OCI-LY3 (cell line): ENCODE data around the gene ABCC9.
"Not testable (repeated sequence)": the region's sequence is repeated elsewhere in the genome, so short reads cannot be mapped to it uniquely, and the experiment has no call there.

Source experiments
- H2AFZ ChIP-seq: fragments of 200-600, 300-600 bp; shearing (Covaris generic); 2 replicates; pipeline ENCODE4 v1.6.0; 2014; ENCODE audit warnings: antibody characterized with exemption, low read depth, low read length
- H3K27ac ChIP-seq: fragments of 200-600, 300-600 bp; sonication (generic); 2 replicates; pipeline ENCODE4 v1.5.1; 2014; ENCODE audit warnings: mild to moderate bottlenecking, low read length, moderate library complexity, mixed read lengths
- H3K27me3 ChIP-seq: fragments of 200-600, 300-600 bp; sonication (generic); 2 replicates; pipeline ENCODE4 v1.6.1; 2014; ENCODE audit warnings: low read depth, low read length, mixed read lengths
- H3K36me3 ChIP-seq: fragments of 200-600, 300-600 bp; sonication (generic); replicated peaks from 2 replicates; pipeline ENCODE3; 2014; ENCODE audit warnings: low read depth, low read length, mixed read lengths
- H3K4me1 ChIP-seq: fragments of 300-600, 200-600 bp; sonication (generic); 2 replicates; pipeline ENCODE4 v1.6.1; 2014; ENCODE audit warnings: low read length, mixed read lengths
- H3K4me2 ChIP-seq: fragments of 200-600, 300-600 bp; sonication (generic); 2 replicates; pipeline ENCODE4 v1.6.1; 2014; ENCODE audit warnings: low read length, mixed read lengths
- H3K4me3 ChIP-seq: fragments of 300-600, 200-600 bp; sonication (generic); 2 replicates; pipeline ENCODE4 v1.5.1; 2014; ENCODE audit warnings: antibody characterized with exemption, mild to moderate bottlenecking, low read length, moderate library complexity
- H3K79me2 ChIP-seq: fragments of 300-600, 200-600 bp; shearing (Covaris generic); 2 replicates; pipeline ENCODE4 v1.6.1; 2014; ENCODE audit warnings: mild to moderate bottlenecking, low read length, mixed read lengths
- H3K9ac ChIP-seq: fragments of 300-600, 200-600 bp; shearing (Covaris generic); 2 replicates; pipeline ENCODE4 v1.6.0; 2014; ENCODE audit warnings: mild to moderate bottlenecking, low read length, moderate library complexity
- H3K9me3 ChIP-seq: fragments of 200-600, 300-600 bp; shearing (Covaris generic); 2 replicates; pipeline ENCODE4 v1.6.1; 2014; ENCODE audit warnings: low read length, mixed read lengths; ENCODE audit not compliant: insufficient read depth
- H4K20me1 ChIP-seq: fragments of 200-600, 300-600 bp; sonication (generic); 2 replicates; pipeline ENCODE4 v1.6.1; 2016; ENCODE audit warnings: low read length, mixed read lengths; ENCODE audit not compliant: insufficient read depth
- EZH2phosphoT487 ChIP-seq: fragments of 200-600 bp; shearing (Covaris generic); IDR thresholded peaks from 2 replicates; pipeline ENCODE4 v1.6.1; 2018; ENCODE audit warnings: antibody characterized with exemption, mixed run types, low read depth
- TF ChIP-seq, protein P1 (sequence below): fragments of 200-600, 300-600 bp; sonication (generic); IDR thresholded peaks from 2 replicates; pipeline ENCODE4 v1.5.1; 2014; ENCODE audit warnings: antibody characterized with exemption, low read length, low read depth

ABCC9 gene

GRCh38 chr12:21786041-21786531, 155.1 kb downstream of the ABCC9 start:
- TF ChIP-seq, protein P1, sequence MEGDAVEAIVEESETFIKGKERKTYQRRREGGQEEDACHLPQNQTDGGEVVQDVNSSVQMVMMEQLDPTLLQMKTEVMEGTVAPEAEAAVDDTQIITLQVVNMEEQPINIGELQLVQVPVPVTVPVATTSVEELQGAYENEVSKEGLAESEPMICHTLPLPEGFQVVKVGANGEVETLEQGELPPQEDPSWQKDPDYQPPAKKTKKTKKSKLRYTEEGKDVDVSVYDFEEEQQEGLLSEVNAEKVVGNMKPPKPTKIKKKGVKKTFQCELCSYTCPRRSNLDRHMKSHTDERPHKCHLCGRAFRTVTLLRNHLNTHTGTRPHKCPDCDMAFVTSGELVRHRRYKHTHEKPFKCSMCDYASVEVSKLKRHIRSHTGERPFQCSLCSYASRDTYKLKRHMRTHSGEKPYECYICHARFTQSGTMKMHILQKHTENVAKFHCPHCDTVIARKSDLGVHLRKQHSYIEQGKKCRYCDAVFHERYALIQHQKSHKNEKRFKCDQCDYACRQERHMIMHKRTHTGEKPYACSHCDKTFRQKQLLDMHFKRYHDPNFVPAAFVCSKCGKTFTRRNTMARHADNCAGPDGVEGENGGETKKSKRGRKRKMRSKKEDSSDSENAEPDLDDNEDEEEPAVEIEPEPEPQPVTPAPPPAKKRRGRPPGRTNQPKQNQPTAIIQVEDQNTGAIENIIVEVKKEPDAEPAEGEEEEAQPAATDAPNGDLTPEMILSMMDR: no peak
- Histone ChIP-seq H4K20me1 (no peaks in the 10 kb centered on the region), H3K4me3 (no peak overlapping the region), H3K4me1 (no peaks in the 10 kb centered on the region), H3K79me2 (no peaks in the 10 kb centered on the region), H3K9me3 (no peaks in the 10 kb centered on the region), H3K36me3 (no peaks in the 10 kb centered on the region), H2AFZ (no peak overlapping the region), H3K9ac (no peak overlapping the region), H3K4me2 (no peak overlapping the region), H3K27ac (no peak overlapping the region), H3K27me3 (no peaks in the 10 kb centered on the region)

DNA sequence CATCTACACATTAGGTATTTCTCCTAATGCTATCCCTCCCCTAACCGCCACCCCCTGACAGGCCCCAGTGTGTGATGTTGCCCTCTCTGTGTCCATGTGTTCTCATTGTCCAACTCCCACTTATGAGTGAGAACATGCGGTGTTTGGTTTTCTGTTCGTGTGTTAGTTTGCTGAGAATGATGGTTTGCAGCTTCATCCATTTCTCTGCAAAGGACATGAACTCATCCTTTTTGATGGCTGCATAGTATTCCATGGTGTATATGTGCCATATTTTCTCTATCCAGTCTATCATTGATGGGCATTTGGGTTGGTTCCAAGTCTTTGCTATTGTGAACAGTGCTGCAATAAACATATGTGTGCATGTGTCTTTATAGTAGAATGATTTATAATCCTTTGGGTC, 158.5 kb downstream of the ABCC9 start:
- not testable (repeated sequence) for H3K27ac ChIP-seq, H3K4me1 ChIP-seq, H4K20me1 ChIP-seq, H3K9ac ChIP-seq, H3K36me3 ChIP-seq, H3K9me3 ChIP-seq, H3K4me2 ChIP-seq, H3K79me2 ChIP-seq, H3K27me3 ChIP-seq, H2AFZ ChIP-seq, H3K4me3 ChIP-seq

- Histone ChIP-seq H3K27me3 (no peaks in the 10 kb centered on the region), H3K36me3 (no peaks in the 10 kb centered on the region), H2AFZ (no peak overlapping the region), H4K20me1 (no peaks in the 10 kb centered on the region), H3K4me3 (no peak overlapping the region), H3K9ac (no peak overlapping the region), H3K79me2 (no peaks in the 10 kb centered on the region), H3K4me2 (no peak overlapping the region), H3K9me3 (no peaks in the 10 kb centered on the region), H3K27ac (no peak overlapping the region), H3K4me1 (no peaks in the 10 kb centered on the region)
- no peak for TF ChIP-seq EZH2phosphoT487
- TF ChIP-seq, protein P1: no peak
Measured at GRCh38 chr12:21780786-21781185, 160.4 kb downstream of the ABCC9 start.

GRCh38 chr12:21776175-21776574, 165.1 kb downstream of the ABCC9 start:
- no peaks in the 10 kb centered on the region for H3K36me3 ChIP-seq
- no peaks in the 10 kb centered on the region for H3K4me1 ChIP-seq
- H3K79me2 ChIP-seq: no peaks in the 10 kb centered on the region
- no peak overlapping the region for H2AFZ ChIP-seq
- H3K4me3 ChIP-seq: no peak overlapping the region
- H4K20me1 ChIP-seq: no peaks in the 10 kb centered on the region
- no peaks in the 10 kb centered on the region for H3K9me3 ChIP-seq
- H3K9ac ChIP-seq: no peak overlapping the region
- H3K27me3 ChIP-seq: no peaks in the 10 kb centered on the region
- H3K27ac ChIP-seq: no peak overlapping the region
- no peak overlapping the region for H3K4me2 ChIP-seq
- no peak for TF ChIP-seq EZH2phosphoT487
- TF ChIP-seq, protein P1: no peak
